ENCODE data around the gene CROCC. TPM values are rescaled to one million over a fixed set of nuclear protein-coding genes. Genes with fewer than 3 reads are reported as not detected.

CROCC gene
- total RNA-seq, 1 donor from 2014 or later, result 17.3 TPM

GRCh38 chr1:16982902-16983301 is 61.2 kb downstream of the CROCC start:
- no peak for DNase-seq (ENCODE audit: low spot score)

DNA sequence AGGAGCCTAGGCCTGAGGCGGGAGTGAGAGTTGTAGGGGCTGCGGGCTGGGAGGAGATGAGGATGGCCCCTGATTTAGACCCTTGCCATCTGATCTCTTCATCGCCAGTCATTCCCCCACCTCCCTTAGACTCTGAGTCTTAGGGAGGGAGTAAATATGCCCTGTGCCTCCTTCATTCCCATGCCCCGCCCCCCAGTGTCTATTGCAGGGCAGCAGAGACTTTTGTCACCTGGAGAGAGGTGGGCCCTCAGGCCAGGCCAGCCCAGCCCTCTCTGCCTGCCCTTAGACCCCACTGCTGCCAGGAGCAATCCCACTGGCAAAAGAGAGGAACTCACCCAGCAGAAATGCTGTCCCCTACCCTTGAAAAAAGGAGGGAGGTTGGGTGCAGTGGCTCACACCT is 61.9 kb downstream of the CROCC start:
- no peak for DNase-seq (ENCODE audit: low spot score)

DNA sequence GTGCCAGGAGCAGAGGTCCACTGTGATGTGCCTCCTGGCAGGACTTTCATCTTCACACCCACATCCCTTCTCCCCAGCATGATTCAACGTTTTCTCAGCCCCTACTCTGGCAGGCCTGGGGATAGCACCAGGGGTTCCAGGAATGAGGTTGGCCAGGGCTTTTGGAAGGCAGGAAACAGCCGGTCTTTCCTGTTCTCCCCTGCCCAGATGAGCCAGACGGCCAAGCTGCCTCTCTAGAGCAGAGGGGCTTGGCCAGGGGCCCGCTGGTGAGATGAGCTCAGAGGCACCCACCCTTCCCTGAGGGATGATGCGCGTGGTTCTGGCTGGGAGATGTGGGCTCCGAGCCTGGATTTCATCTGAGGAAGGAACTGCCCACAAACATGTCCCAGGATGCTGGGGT is 63.0 kb downstream of the CROCC start:
- DNase-seq (ENCODE audit: low spot score), result peak; percentile 94

DNA sequence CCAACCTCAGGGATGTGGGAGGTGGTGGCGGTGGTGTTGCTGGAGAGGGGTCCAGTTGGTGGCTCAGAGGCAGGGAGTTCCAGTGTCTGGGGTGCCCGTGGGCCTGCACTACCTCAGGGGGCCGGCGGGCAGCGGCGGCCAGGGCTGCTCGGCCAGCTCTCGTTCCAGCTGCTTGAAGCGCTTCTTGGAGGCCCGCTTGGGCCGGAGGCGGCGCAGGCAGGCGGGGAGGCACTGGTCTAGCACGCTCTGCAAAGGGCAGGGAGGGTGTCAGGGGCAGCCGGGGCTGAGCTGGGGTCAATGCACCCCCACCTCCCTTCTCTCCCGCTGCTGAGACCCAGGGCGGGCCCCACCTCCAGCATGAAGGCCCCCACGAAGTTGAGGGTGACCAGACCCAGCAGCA is 64.4 kb downstream of the CROCC start:
- no peak for DNase-seq (ENCODE audit: low spot score)

GRCh38 chr1:16986560-16986959 is 64.8 kb downstream of the CROCC start:
- no peak for DNase-seq (ENCODE audit: low spot score)

- DNase-seq (ENCODE audit: low spot score), result no peak
Observed at GRCh38 chr1:16986962-16987361, 65.2 kb downstream of the CROCC start.

DNA sequence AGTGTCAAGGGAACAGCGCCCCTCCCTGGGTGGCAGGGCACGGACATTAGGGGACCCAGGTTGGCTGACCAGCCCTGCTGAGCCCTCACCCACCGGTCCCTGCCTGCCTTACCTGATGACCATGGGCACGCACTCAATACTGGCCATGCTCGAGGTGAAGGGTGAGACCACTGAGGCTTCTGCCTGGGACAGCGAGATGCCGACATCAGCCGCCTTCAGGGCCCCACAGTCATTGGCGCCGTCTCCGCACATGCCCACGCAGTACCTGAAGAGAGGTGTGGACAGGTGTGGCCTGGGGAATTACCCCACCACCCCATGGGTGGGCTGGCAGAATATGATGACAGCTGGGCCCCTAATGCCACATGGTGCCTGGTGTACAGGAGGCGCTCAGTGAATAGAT is 66.5 kb downstream of the CROCC start:
- no peak for DNase-seq (ENCODE audit: low spot score)

DNA sequence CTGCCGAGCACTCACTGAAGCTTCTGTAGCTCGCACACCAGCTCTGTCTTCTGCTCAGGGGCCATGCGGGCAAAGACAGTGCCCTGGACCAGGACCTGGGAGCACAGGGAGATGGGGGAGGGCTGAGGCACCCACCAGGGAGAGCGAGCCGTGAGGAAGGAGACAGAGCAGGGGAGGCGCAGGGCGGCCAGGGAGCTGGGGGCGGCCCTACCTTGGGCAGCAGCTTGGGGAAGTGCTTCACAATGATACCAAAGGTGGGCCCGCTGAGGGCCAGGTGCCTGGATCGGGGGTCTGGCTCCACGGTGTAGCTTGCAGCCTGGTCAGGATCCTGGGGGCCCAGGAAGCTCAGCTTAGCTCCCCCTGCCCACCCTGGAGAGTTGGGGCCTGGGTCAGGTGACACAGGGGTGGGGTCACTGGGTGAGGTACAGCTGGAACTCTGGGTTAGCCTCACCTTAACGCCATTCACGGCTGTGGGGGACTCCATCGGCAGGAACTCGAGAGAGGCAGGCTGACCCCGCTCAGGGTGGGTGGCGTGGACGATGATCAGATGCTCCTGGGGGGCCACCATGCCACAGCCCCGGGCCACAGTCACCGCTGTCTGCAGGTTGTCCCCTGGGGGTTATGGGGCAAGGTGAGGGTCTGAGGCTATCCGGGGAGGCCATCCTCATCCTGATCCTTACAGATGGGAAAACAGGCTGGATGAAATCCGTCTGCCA is 68.1 kb downstream of the CROCC start:
- DNase-seq (ENCODE audit: low spot score), result no peak

- no peak for DNase-seq (ENCODE audit: low spot score)
Observed at GRCh38 chr1:16991571-16991970, 69.8 kb downstream of the CROCC start.

- no peak for DNase-seq (ENCODE audit: low spot score)
Observed at GRCh38 chr1:16992102-16992501, 70.4 kb downstream of the CROCC start.

- no peak for DNase-seq (ENCODE audit: low spot score)
Observed at GRCh38 chr1:16992675-16993074, 70.9 kb downstream of the CROCC start.

DNA sequence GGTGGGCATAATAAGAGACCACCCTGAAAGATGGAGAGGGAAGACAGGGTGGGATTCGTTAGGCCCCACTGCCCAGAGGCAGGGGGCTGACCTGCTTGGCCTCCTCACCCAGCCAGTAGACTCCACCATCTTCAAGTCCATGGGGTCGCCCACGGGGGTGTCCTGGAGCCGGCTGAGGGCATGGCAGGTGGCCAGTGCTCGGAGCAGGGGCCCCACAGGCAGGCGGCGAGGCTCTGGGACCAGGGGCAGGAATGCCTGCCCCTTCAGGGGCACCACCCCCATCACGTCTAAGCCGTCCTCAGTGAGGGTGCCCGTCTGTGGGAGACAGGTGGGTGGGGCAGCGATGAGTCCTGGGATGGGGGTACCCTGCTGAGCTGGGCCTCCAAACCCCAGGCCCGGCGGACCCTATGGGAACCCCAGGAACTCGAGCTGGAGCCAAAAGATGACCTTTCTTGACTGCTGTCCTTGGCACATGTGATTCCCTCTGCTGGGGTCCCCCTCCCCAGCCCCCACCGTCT is 71.8 kb downstream of the CROCC start:
- no peak for DNase-seq (ENCODE audit: low spot score)

- no peak for DNase-seq (ENCODE audit: low spot score)
Observed at GRCh38 chr1:16996845-16997244, 75.1 kb downstream of the CROCC start.

DNA sequence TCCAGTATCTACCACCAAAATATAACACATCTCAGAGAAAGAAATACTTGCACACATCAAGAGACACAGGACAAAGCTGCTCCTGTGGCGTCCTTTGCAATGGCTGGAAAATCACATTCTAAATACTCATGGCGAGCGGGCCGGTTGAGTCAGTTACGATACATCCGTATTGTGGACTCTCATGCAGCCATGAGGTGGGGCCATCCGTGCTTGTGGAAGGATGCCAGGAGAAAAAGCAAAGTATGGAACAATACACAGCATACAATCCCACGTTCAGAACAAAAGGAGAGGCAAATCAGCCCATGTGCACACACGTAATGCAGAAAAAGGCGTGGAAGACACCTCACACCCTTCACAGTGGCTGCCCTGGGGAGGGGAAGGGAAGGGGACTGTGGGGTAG is 76.9 kb downstream of the CROCC start:
- DNase-seq (ENCODE audit: low spot score), result no peak

DNA sequence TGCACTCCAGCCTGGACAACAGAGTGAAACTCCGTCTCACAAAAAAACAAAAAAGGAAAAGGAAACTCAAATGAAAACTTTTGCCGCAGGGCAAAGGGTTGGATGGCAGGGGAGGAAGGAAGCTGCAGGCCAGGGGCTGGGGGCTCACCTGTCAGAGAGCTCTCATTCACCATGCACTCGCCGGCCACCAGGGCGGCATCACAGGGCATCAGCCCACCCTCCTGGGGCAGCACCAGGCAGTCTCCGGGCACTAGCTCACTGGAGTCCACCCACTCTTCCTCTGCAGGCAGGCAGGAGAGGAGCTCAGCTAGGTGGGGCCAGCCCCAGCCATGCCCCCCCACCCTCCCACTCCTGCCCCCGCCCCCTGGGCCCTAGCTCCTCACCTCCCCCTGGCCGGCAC is 78.1 kb downstream of the CROCC start:
- DNase-seq (ENCODE audit: low spot score), result no peak

DNA sequence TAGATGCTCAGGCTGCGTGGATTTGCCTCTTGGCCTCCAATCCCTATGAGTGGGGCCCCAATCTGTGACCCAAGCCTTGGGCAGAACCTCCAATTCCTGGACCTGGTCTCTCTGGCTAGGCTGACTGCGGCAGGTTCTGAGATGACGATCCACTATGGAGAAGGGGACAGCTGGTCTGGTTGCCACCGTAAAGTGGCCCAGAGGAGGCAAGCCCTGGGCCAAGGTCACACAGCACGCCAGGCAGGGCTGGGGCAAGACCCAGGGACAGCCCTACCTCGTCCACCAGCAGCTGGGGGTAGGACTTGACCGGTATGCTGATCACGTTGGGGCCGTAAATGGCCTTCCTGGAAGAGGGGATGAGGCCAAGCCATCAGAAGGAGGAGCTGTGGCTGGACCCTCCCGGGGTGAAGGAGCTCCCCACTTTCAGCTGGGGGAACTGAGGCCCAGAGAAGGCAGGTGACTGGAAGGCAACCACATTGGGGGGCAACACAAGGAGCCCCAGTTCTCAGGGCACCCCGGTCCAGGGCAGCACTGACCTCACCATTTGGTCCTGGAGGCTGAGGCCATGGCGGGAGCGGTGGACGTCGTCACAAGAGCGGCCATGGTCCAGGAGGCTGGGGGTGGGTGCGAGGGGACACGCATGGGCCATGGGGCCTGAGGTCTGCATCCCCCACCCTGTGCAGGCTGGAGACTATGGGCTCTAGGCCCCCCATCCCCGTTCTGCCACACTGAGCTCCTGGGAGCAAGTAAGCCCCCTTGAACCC is 80.2 kb downstream of the CROCC start:
- no peak for DNase-seq (ENCODE audit: low spot score)

GRCh38 chr1:17002524-17002902 is 80.8 kb downstream of the CROCC start:
- no peak for DNase-seq (ENCODE audit: low spot score)

DNA sequence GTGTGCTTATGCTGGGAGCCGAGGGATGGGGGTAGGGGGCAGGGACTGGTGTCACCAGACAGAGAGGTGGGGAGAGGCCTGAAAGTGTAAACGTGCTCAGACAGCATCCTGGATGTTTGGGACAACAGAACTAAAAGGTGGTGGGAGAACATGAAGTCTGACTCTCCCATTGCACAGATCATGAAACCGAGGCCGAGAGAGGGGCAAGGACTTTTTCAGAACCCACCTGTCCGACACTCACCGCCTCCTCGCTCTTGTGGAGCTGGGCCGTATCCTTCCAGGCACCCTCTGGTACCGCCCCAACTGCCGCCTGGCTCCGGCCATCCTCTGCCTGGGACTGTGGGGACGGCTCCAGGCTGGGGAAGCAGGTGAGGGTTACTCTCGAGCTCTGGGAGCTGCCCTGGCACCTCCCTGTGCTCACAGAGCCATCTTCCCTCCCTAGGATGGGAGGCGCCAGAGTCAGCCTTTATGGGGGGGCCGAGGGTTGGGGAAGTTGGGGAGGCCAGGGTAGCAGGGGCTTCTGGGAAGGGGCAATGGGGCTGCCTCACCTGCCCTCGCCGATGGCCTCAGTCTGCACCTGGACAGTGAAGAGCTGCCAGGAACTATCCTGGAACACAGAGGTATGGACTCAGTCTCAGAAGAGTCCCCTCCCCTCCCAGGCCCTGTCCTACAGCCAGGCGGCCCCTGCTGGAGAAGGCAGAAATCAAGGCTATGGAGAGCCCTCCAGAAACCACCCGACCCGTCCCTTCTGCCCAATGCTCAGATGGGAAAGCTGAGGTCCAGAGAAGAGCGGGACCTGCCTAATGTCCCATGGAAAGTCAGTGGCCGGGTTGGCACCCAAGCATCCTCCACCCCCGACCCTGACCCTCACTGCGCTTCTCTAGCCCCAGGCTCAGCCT is 83.0 kb downstream of the CROCC start:
- no peak for DNase-seq (ENCODE audit: low spot score)

- DNase-seq (ENCODE audit: low spot score), result no peak
Observed at GRCh38 chr1:17005365-17005740, 83.6 kb downstream of the CROCC start.

DNA sequence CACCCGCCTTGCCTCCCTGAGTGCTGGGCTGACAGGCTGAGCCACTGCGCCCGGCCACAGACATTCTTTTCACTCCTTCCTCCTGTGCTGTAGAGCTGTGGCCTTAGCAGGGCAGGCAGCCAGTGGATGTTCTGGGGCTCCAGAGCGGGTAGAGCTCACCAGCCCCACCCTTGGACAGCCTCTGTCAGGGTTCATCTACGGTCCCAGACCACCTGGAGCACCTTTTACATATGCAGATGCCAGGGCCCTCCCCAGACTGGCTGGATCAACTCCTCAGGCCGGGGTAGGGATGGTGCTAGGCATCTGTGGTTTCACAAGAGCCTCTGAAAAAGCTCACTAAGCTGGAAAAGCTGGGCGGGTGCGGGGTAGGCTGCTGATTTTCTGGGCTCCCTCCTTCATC is 85.4 kb downstream of the CROCC start:
- peak; percentile 30 for DNase-seq (ENCODE audit: low spot score)

GRCh38 chr1:17008208-17008855 is 86.6 kb downstream of the CROCC start:
- DNase-seq (ENCODE audit: low spot score), result no peak

- DNase-seq (ENCODE audit: low spot score), result peak; percentile 18
Observed at GRCh38 chr1:17009706-17010105, 88.0 kb downstream of the CROCC start.

Measured in umbilical cord (tissue), 2 donors.